Natural killer cell (primary cell): Measurements from ENCODE around the gene MUC4. TPM values are rescaled to one million over a fixed set of nuclear protein-coding genes. Genes with fewer than 3 reads are reported as not detected.

Source experiments
- ATAC-seq, 3 donors: fragments of 150-1000 bp in 2 of 3; fragments of 200-7000 bp in 1 of 3; cut with Tn5 transposase; 1 replicate in 1 of 3; 2 replicates in 2 of 3; pipeline ENCODE4 v1.10.0; 2021; ENCODE audit warnings: mild to moderate bottlenecking in 2 of 3, moderate library complexity in 2 of 3
- DNase-seq, 2 donors: peaks; one replicate each; pipeline versions ENCODE4 v3.0.0 to v3.0.0-alpha.2; 2013 to 2021; ENCODE audit warnings: mixed read lengths in 1 of 2
- H3K27ac ChIP-seq: one replicate; pipeline ENCODE4 v1.5.1; 2013; ENCODE audit warnings: mild to moderate bottlenecking, low read length
- H3K27me3 ChIP-seq: one replicate; pipeline ENCODE4 v1.6.1; 2013; ENCODE audit warnings: low read length; ENCODE audit not compliant: control insufficient read depth, insufficient read depth
- H3K36me3 ChIP-seq: one replicate; pipeline ENCODE4 v1.6.1; 2013; ENCODE audit warnings: low read length; ENCODE audit not compliant: control insufficient read depth, insufficient read depth
- H3K4me1 ChIP-seq: one replicate; pipeline ENCODE4 v1.6.1; 2013; ENCODE audit warnings: low read length; ENCODE audit not compliant: control insufficient read depth, insufficient read depth
- H3K4me3 ChIP-seq: one replicate; pipeline ENCODE4 v1.5.1; 2013; ENCODE audit warnings: low read length
- H3K9me3 ChIP-seq: one replicate; pipeline ENCODE4 v1.6.1; 2013; ENCODE audit warnings: low read length; ENCODE audit not compliant: control insufficient read depth, insufficient read depth
- H3K27ac Mint-ChIP-seq, 2 donors: one replicate each; pipeline ENCODE4 v1.8.0; 2022; ENCODE audit warnings: mild to moderate bottlenecking in 2 of 2, mixed read lengths in 2 of 2, moderate library complexity in 1 of 2
- H3K27me3 Mint-ChIP-seq, 2 donors: one replicate each; pipeline ENCODE4 v1.8.0; 2022; ENCODE audit warnings: low read depth in 2 of 2, mixed read lengths in 2 of 2
- H3K36me3 Mint-ChIP-seq: one replicate; pipeline ENCODE4 v1.8.0; 2022; ENCODE audit warnings: mixed read lengths
- H3K4me1 Mint-ChIP-seq, 2 donors: one replicate each; pipeline ENCODE4 v1.8.0; 2022; ENCODE audit warnings: mixed read lengths in 2 of 2
- H3K4me3 Mint-ChIP-seq: one replicate; pipeline ENCODE4 v1.8.0; 2022; ENCODE audit warnings: mild to moderate bottlenecking, moderate library complexity, mixed read lengths
- H3K9me3 Mint-ChIP-seq, 2 donors: one replicate each; pipeline ENCODE4 v1.8.0; 2022; ENCODE audit warnings: mixed read lengths in 2 of 2
- CTCF ChIP-seq: fragments of 200-600 bp; IDR thresholded peaks from one replicate; pipeline ENCODE4 v1.8.0; 2022; ENCODE audit warnings: antibody characterized with exemption
- WGBS: methylation state at CpG from one replicate; pipeline ENCODE4 v1.1.7; 2013; ENCODE audit warnings: missing lambda C conversion rate; ENCODE audit not compliant: insufficient coverage; 5-methylcytosine and 5-hydroxymethylcytosine counted together
- intact Hi-C: fragments of 100-400 bp; cut with micrococcal nuclease; formaldehyde crosslinking; loops from one replicate; pipeline ENCODE4 v1.14.2; 2022
- total RNA-seq, 4 donors: library from RNA; stranded (reverse); fragments of 120-200 nt in 1 of 4; gene quantifications; one replicate each; pipeline versions ENCODE4 v1.2.3 to v1.2.4, GENCODE V29; 2013 to 2022

MUC4 gene
- total RNA-seq, 3 donors from 2014 or later (not counting 1 experiment from before 2014, with no cell fraction given) = 0.05 to 1.7 (median 0.38) TPM

- intact Hi-C loops = no loop called here
- peak in 1 of 2 donors; percentile 39 for DNase-seq
Measured at GRCh38 chr3:195815169-195815771, 3.5 kb upstream of the MUC4 start.

GRCh38 chr3:195813916-195814640 lies 2.3 kb upstream of the MUC4 start:
- no peaks in the 10 kb centered on the region for H3K27me3 Mint-ChIP-seq
- no peak for DNase-seq
- no peak for TF ChIP-seq CTCF
- peak overlapping the region; percentile 29 to 51 for H3K27ac Mint-ChIP-seq
- intact Hi-C loops = no loop called here
- 95% methylated on average over 23 of the region's 24 CpGs for WGBS
- H3K4me1 Mint-ChIP-seq = peaks cover 15 to 42% of the 10 kb centered on the region in 2 donors
- H3K27ac ChIP-seq = no peak overlapping the region
- no peaks in the 10 kb centered on the region for H3K27me3 ChIP-seq
- peaks cover 7% of the 10 kb centered on the region for H3K4me1 ChIP-seq
- no peak for ATAC-seq
- H3K4me3 Mint-ChIP-seq = no peak overlapping the region
- no peaks in the 10 kb centered on the region for H3K9me3 ChIP-seq
- H3K36me3 ChIP-seq = no peaks in the 10 kb centered on the region
- H3K4me3 ChIP-seq = no peak overlapping the region
- H3K9me3 Mint-ChIP-seq = no peaks in the 10 kb centered on the region
- no peaks in the 10 kb centered on the region for H3K36me3 Mint-ChIP-seq

More at GRCh38 chr3:195815169-195815771, 3.5 kb upstream of the MUC4 start:
- H3K36me3 Mint-ChIP-seq = no peaks in the 10 kb centered on the region
- no peaks in the 10 kb centered on the region for H3K9me3 Mint-ChIP-seq
- Histone ChIP-seq H3K27ac (no peak overlapping the region), H3K9me3 (no peaks in the 10 kb centered on the region), H3K27me3 (no peaks in the 10 kb centered on the region), H3K4me1 (peaks cover 7% of the 10 kb centered on the region), H3K36me3 (no peaks in the 10 kb centered on the region), H3K4me3 (no peak overlapping the region)
- no peaks in the 10 kb centered on the region for H3K27me3 Mint-ChIP-seq
- peak; percentile 35 to 91 (median 89) for ATAC-seq
- H3K27ac Mint-ChIP-seq = peak overlapping the region; percentile 29 to 51
- TF ChIP-seq CTCF = no peak
- peaks cover 15 to 42% of the 10 kb centered on the region in 2 donors for H3K4me1 Mint-ChIP-seq
- WGBS = 79% methylated on average over 18 of the region's 18 CpGs
- H3K4me3 Mint-ChIP-seq = no peak overlapping the region

GRCh38 chr3:195812366-195812765 lies 637 bp upstream of the MUC4 start:
- Mint-ChIP-seq H3K9me3 (no peaks in the 10 kb centered on the region), H3K36me3 (no peaks in the 10 kb centered on the region), H3K27ac (no peak overlapping the region), H3K4me1 (peaks cover 11 to 38% of the 10 kb centered on the region in 2 donors), H3K27me3 (no peaks in the 10 kb centered on the region), H3K4me3 (no peak overlapping the region)
- Histone ChIP-seq H3K4me3 (no peak overlapping the region), H3K9me3 (no peaks in the 10 kb centered on the region), H3K36me3 (no peaks in the 10 kb centered on the region), H3K27ac (no peak overlapping the region), H3K4me1 (peaks cover 7% of the 10 kb centered on the region), H3K27me3 (no peaks in the 10 kb centered on the region)
- TF ChIP-seq CTCF = no peak
- ATAC-seq = no peak
- no peak for DNase-seq
- 87% methylated on average over 20 of the region's 20 CpGs for WGBS
- intact Hi-C loops = no loop called here
